ENCODE data around the gene TRABD.

DNA sequence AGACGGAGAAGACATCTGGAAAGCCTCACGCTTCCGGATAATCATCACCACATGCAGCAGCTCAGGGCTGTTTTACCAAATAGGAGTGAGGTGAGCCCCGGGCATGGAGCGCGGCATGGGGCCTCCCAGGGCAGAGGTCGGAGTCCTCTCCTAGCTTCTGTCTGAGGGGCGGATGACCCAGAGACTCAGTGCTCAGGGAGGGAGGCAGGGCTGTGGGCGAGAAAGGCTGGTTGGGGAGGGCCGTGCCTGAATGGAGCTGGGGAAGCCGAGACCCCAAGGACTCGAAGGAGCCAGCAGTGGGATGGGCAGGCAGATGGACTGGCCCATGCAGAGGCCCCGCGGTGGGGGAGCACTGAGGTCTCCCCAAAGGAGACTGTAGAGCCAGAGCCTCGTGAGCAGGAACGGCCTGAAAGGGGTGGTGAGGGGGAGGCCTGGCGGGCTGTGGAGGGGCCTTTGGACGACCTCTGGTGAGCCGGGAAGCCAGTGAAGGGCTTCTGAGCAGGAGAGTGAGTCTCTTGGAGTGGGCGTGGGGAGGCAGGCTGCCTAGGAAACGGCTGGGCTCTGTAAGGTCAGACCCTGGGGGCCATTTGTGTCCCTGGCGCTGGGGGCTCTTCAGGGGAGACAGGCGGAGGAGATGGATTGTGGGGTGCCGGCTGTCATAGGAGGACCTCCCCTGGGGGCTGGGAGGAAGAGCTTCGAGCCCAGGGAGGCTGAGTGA lies 39.8 kb upstream of the TRABD start:
- no peak for TF ChIP-seq SIN3A (IDR thresholded peaks at IDR 0.05; ENCODE audit: borderline replicate concordance, insufficient read depth, low read depth, low read length)
- TF ChIP-seq, protein P1, sequence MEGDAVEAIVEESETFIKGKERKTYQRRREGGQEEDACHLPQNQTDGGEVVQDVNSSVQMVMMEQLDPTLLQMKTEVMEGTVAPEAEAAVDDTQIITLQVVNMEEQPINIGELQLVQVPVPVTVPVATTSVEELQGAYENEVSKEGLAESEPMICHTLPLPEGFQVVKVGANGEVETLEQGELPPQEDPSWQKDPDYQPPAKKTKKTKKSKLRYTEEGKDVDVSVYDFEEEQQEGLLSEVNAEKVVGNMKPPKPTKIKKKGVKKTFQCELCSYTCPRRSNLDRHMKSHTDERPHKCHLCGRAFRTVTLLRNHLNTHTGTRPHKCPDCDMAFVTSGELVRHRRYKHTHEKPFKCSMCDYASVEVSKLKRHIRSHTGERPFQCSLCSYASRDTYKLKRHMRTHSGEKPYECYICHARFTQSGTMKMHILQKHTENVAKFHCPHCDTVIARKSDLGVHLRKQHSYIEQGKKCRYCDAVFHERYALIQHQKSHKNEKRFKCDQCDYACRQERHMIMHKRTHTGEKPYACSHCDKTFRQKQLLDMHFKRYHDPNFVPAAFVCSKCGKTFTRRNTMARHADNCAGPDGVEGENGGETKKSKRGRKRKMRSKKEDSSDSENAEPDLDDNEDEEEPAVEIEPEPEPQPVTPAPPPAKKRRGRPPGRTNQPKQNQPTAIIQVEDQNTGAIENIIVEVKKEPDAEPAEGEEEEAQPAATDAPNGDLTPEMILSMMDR (IDR thresholded peaks at IDR 0.05) = no peak
- TF ChIP-seq, protein P2, sequence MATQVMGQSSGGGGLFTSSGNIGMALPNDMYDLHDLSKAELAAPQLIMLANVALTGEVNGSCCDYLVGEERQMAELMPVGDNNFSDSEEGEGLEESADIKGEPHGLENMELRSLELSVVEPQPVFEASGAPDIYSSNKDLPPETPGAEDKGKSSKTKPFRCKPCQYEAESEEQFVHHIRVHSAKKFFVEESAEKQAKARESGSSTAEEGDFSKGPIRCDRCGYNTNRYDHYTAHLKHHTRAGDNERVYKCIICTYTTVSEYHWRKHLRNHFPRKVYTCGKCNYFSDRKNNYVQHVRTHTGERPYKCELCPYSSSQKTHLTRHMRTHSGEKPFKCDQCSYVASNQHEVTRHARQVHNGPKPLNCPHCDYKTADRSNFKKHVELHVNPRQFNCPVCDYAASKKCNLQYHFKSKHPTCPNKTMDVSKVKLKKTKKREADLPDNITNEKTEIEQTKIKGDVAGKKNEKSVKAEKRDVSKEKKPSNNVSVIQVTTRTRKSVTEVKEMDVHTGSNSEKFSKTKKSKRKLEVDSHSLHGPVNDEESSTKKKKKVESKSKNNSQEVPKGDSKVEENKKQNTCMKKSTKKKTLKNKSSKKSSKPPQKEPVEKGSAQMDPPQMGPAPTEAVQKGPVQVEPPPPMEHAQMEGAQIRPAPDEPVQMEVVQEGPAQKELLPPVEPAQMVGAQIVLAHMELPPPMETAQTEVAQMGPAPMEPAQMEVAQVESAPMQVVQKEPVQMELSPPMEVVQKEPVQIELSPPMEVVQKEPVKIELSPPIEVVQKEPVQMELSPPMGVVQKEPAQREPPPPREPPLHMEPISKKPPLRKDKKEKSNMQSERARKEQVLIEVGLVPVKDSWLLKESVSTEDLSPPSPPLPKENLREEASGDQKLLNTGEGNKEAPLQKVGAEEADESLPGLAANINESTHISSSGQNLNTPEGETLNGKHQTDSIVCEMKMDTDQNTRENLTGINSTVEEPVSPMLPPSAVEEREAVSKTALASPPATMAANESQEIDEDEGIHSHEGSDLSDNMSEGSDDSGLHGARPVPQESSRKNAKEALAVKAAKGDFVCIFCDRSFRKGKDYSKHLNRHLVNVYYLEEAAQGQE (IDR thresholded peaks at IDR 0.05; ENCODE audit: insufficient read depth in 1 of 2, low read depth in 2 of 2, low read length in 1 of 2) = no peak
- no peak for TF ChIP-seq POLR2AphosphoS5 (IDR thresholded peaks at IDR 0.05; ENCODE audit: low read depth, low read length)
- no peak for TF ChIP-seq TCF7L2 (IDR thresholded peaks at IDR 0.05; ENCODE audit: low read depth, low read length)
